Frontal cortex (tissue), 4 donors: ENCODE results near the gene AP3S1. TPM values are rescaled to one million over a fixed set of nuclear protein-coding genes. Genes with fewer than 3 reads are reported as not detected.
"Not testable (repeated sequence)": the region's sequence is repeated elsewhere in the genome, so short reads cannot be mapped to it uniquely, and the experiment has no call there.

Source experiments
- DNase-seq, 2 donors: peaks; one replicate each; pipeline ENCODE4 v3.0.0; 2012; ENCODE audit warnings: low spot score in 2 of 2
- FAIRE-seq: peaks from 2 replicates; lab custom pipeline; 2012; peaks lifted over from hg19 to GRCh38; lab: Jason Lieb, UNC
- total RNA-seq: library from RNA; depleted of rRNA; stranded (reverse); fragments of >200 nt; gene quantifications from one replicate; pipeline ENCODE4 v1.2.3, GENCODE V29; 2014
- donor health status: control.
- donor health status: control.
- donor health status: control.

AP3S1 gene
- total RNA-seq, 1 donor from 2014 or later: 150 TPM

GRCh38 chr5:115858396-115858795, 16.7 kb downstream of the AP3S1 start:
- DNase-seq (no peak), FAIRE-seq (no peak)

GRCh38 chr5:115859378-115859777, 17.6 kb downstream of the AP3S1 start:
- no peak for FAIRE-seq
- no peak for DNase-seq

DNA sequence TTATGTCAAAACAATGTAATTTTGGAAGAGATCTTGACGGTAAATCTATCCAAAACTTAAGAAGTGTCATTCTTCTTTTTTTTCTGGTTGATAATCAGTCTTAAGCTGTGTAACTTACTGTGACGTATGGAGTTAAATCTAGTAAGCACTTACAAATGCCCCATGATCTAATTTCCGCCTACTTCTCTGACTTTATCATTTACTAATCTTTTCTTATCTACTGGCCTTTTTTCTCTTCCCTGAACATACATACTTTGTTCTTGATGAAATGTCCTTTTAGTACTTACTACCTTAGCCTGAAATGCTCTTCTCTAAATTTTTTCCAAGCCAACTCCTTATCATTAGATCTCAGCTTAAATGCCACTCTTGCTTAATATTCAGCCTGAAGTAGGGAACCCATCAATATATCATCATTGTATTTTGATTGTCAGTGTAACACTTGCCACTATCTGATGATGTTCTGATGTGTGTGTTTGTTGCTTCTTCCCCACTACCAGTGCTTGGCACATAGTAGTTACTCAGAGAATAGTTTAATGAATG, 27.6 kb downstream of the AP3S1 start:
- no peak for DNase-seq
- no peak for FAIRE-seq

DNA sequence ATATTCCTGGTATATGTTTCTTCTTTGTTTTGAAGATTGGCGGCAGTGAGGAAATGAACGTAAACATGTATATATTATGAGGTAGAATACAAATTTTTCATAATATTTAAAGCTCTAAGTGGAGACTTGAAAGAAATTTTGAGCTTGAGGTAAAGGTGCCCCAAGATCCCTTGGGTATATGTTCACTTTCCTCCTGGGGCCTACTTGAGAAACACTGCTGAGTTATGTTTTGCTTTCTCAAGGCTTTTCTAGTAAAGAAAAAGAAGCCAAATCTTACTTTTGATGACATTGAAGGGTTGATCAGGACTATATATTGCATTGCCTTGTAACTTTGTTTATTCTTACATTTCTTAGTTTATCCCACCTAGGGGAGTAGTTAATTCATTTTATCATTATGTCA, 30.7 kb downstream of the AP3S1 start:
- FAIRE-seq (no peak), DNase-seq (no peak)

GRCh38 chr5:115873392-115873791, 31.7 kb downstream of the AP3S1 start:
- no peak for FAIRE-seq
- no peak for DNase-seq

- DNase-seq: no peak
- FAIRE-seq: no peak
Observed at GRCh38 chr5:115875447-115875846, 33.7 kb downstream of the AP3S1 start.

DNA sequence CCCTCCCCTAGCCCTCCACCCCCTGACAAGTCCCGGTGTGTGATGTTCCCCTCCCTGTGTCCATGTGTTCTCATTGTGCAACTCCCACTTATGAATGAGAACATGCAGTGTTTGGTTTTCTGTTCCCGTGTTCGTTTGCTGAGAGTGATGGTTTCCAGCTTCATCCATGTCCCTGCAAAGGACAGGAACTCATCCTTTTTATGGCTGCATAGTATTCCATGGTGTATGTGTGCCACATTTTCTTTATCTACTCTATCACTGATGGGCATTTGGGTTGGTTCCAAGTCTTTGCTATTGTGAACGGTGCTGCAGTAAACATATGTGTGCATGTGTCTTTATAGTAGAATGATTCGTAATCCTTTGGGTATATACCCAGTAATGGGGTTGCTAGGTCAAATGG, 35.6 kb downstream of the AP3S1 start:
- not testable (repeated sequence) for FAIRE-seq, DNase-seq

- not testable (repeated sequence) for DNase-seq, FAIRE-seq
Observed at GRCh38 chr5:115882434-115882833, 40.7 kb downstream of the AP3S1 start.

DNA sequence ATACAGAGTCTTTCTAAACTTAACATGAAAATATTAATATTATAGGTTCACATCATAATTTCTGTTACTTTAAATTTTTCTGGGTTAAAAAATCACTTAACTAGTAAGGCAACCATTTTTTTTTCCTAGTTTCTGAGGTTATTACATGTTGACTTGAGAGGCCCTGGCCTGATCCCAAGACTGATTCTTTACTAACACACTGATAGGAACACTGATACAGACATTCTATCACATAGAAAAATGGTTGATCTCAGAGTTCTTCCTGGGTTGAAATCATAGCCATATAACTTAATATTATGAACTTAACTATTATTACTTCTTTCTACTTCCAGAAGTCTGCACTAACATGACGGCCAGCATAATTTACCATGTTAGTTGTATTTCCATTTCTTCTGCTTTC, 43.0 kb downstream of the AP3S1 start:
- FAIRE-seq (no peak), DNase-seq (no peak)

- DNase-seq, FAIRE-seq: not testable (repeated sequence)
Observed at GRCh38 chr5:115885208-115885607, 43.5 kb downstream of the AP3S1 start.

- FAIRE-seq: no peak
- DNase-seq: no peak
Observed at GRCh38 chr5:115888027-115888426, 46.3 kb downstream of the AP3S1 start.

DNA sequence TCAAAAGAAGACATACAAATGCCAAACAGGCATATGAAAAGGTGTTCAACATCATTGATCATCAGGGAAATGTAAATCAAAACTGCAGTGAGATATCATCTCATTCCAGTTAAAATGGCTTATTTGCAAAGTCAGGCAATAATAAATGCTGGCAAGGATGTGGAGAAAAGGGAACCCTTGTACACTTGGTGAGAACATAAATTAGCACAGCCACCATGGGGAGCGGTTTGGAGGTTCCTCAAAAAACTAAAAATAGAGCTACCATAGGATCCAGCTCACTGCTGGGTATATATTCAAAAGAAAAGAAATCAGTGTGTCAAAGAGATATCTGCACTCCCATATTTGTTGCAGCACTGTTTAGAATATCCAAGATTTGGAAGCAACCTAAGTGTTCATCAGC, 50.3 kb downstream of the AP3S1 start:
- FAIRE-seq (no peak), DNase-seq (no peak)

DNA sequence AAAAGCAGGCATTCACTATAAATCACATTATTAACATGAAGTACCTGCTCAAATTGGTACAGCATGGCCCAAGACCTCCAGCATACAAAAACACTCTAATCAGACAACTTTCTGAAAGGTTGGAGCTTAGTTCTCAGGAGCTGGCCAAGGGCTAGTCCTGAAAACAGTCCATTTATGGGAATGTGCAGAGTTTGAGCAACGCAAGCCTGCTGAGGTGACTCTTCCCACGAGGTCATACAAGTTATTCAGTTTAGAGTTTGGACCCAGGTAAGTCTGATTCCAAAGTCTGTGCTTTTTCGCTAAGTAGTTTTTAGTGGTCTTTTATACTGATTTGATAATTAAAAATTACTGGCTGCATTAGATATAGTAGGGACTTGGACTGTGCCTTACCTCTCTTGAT, 52.6 kb downstream of the AP3S1 start:
- FAIRE-seq: no peak
- DNase-seq: no peak

- FAIRE-seq: no peak
Observed at GRCh38 chr5:115895821-115896220, 54.1 kb downstream of the AP3S1 start.

DNA sequence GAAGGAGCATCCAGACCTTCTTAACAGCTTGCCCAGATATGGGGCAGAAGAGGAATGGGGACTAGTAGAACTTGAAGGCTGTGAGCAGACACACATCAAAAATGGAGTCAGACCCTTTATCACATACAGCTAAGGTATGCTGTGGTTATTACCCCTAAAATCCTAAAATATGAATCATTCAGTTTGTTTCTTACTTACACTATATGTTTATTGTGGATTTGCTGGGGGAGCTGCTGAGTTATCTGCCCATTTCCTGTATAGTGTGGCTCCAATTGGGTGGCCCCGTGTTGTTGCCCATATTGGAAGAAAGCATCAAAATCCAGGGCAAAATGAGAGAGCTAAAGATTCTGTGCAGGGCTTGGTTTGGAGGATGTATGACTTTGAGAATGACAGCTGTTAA, 56.9 kb downstream of the AP3S1 start:
- DNase-seq (no peak), FAIRE-seq (no peak)

More at GRCh38 chr5:115895821-115896220, 54.1 kb downstream of the AP3S1 start:
- no peak for DNase-seq

GRCh38 chr5:115907177-115907576, 65.4 kb downstream of the AP3S1 start:
- FAIRE-seq (no peak), DNase-seq (no peak)

GRCh38 chr5:115913623-115914400, 72.1 kb downstream of the AP3S1 start:
- FAIRE-seq: peak; percentile 88
- not testable (repeated sequence) for DNase-seq

GRCh38 chr5:115920171-115920725, 78.5 kb downstream of the AP3S1 start:
- no peak for FAIRE-seq
- no peak for DNase-seq

GRCh38 chr5:115928578-115929407, 87.1 kb downstream of the AP3S1 start:
- DNase-seq, FAIRE-seq: not testable (repeated sequence)

DNA sequence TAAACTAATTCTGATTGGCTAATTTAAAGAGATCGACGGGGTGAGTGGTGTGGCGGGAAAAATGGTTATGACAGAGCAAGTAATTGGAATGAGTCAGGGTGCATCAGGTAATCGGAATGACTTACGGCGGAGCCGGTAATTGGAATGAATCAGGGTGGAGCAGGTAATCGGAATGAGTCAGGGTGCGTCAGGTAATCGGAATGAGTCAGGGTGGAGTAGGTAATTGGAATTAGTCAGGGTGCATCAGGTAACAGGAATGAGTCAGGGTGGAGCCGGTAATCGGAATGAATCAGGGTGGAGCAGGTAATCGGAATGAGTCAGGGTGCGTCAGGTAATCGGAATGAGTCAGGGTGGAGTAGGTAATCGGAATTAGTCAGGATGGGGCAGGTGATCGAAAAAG, 88.4 kb downstream of the AP3S1 start:
- DNase-seq, FAIRE-seq: not testable (repeated sequence)
